Measurements from ENCODE around the gene TTLL13.

The TTLL13 gene, protein sequence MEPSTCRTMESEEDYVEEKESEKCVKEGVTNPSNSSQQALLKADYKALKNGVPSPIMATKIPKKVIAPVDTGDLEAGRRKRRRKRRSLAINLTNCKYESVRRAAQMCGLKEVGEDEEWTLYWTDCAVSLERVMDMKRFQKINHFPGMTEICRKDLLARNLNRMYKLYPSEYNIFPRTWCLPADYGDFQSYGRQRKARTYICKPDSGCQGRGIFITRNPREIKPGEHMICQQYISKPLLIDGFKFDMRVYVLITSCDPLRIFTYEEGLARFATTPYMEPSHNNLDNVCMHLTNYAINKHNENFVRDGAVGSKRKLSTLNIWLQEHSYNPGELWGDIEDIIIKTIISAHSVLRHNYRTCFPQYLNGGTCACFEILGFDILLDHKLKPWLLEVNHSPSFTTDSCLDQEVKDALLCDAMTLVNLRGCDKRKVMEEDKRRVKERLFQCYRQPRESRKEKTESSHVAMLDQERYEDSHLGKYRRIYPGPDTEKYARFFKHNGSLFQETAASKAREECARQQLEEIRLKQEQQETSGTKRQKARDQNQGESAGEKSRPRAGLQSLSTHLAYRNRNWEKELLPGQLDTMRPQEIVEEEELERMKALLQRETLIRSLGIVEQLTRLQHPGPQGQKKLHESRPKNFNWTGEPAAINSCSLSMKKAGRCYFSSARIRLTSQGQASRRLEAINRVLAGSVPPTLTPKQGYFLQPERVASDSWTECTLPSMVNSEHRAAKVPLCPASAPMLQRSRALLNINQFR

DNA sequence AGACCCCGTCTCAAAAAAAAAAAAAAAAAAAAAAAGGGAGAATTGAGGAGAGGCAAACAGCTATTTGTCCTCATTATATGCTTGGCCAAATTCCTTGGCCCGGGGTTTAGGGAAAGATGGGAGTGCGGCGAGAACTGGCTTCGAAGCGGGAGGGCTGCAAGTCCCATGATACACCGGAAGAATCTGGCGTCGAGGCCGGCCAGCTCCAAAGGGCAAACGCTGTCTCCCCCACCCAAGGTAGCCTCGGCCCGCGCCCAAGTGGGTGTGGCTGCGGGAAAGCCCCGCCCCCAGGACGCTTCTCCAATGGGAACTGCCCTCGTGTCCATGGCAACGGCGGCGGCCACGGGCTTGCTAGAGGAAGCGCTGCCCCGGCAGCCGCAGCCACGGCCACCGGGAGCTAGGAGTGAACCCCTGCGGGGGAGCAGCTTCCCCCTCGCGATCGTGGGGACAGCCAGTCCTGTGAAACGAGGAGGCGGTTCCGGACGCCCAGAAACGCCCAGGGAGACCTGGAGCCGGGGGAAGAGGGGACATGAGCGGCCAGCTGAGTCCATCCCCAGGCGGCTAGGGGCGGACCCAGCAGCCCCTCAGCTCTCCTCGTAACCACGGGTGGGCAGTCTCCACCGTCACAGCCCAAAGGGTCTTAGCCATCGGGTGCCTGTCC lies at the start of gene TTLL13:
TSS of gene TTLL13 (plus strand) at position 354 of the 661 bp plus-strand sequence. CDS start 1,075 bp downstream, outside the sequence.
- peak within 1 kb of the TSS; percentile 28 for H3K4me3 ChIP-seq (ENCODE audit: low read depth, low read length)
- peak; percentile 81 for DNase-seq (ENCODE audit: low read depth)
- TF ChIP-seq, protein P1, sequence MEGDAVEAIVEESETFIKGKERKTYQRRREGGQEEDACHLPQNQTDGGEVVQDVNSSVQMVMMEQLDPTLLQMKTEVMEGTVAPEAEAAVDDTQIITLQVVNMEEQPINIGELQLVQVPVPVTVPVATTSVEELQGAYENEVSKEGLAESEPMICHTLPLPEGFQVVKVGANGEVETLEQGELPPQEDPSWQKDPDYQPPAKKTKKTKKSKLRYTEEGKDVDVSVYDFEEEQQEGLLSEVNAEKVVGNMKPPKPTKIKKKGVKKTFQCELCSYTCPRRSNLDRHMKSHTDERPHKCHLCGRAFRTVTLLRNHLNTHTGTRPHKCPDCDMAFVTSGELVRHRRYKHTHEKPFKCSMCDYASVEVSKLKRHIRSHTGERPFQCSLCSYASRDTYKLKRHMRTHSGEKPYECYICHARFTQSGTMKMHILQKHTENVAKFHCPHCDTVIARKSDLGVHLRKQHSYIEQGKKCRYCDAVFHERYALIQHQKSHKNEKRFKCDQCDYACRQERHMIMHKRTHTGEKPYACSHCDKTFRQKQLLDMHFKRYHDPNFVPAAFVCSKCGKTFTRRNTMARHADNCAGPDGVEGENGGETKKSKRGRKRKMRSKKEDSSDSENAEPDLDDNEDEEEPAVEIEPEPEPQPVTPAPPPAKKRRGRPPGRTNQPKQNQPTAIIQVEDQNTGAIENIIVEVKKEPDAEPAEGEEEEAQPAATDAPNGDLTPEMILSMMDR (IDR thresholded peaks at IDR 0.05; ENCODE audit: insufficient read depth, low read depth, low read length, missing control alignments) = no peak

DNA sequence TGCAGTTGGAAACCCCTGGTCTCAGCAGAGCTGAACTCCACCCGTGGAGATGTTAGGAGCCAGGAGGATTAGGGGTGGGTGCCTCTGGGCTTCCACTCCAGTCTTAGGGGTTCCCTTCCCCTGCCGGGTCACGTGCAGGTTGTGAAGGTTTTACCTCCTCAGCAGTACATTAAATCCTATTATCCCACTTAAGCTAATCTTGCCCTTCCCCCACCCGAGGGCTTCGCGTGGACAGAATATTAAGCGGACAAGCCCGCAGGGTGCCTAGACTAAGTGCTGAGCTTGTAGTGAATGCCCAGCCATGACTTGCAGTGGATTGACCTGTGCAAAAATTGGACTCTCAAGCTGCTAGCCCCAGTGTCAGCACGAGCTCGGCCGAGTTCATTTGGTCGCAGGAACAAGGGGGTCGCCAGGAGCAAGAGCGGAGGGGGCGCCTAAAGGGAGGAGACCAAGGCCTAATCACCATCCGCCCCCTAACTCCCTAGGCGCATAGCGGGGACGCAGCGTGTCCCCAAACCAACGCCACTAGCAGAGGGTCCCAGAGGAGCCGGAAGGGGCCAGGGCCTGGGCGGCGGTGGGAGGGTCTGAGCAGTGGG lies 48.7 kb upstream of the TTLL13 start:
- TF ChIP-seq, protein P1 (IDR thresholded peaks at IDR 0.05; ENCODE audit: insufficient read depth, low read depth, low read length, missing control alignments) = no peak
- peak overlapping the region; percentile 68 for H3K4me3 ChIP-seq (ENCODE audit: low read depth, low read length)
- no peak for DNase-seq (ENCODE audit: low read depth)

DNA sequence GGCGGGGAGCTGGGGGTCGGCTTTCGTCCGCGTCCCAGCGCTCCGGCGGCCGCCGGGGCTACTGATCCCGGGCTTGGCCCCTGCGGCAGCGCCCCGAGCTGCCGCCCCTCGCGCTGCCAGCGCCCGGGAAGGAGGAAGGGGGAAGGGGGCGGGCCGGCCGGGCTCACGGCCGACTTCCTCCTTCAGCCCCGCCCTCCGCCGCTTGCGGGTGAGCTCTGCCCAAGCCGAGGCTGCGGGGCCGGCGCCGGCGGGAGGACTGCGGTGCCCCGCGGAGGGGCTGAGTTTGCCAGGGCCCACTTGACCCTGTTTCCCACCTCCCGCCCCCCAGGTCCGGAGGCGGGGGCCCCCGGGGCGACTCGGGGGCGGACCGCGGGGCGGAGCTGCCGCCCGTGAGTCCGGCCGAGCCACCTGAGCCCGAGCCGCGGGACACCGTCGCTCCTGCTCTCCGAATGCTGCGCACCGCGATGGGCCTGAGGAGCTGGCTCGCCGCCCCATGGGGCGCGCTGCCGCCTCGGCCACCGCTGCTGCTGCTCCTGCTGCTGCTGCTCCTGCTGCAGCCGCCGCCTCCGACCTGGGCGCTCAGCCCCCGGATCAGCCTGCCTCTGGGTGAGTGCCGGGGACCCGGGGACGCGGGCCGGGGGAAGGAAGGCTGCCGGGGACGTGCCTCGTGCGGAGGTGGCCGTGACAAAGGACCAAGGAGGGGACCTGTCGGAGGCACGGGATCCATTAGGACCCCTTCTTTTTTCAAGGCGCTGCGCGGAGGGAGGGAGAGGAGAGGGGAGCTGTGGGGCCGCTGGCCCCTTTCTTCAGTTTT lies 48.0 kb upstream of the TTLL13 start, which contains the start of gene SEMA4B:
TSS of gene SEMA4B (plus strand) at position 201 of the 814 bp plus-strand sequence. CDS start at position 450, 249 bp downstream.
- peak; percentile 79 for DNase-seq (ENCODE audit: low read depth)
- TF ChIP-seq, protein P1 (IDR thresholded peaks at IDR 0.05; ENCODE audit: insufficient read depth, low read depth, low read length, missing control alignments) = no peak

GRCh38 chr15:90201944-90202375 lies 47.4 kb upstream of the TTLL13 start:
- TF ChIP-seq, protein P1 (IDR thresholded peaks at IDR 0.05; ENCODE audit: insufficient read depth, low read depth, low read length, missing control alignments) = no peak
- peak overlapping the region; percentile 68 for H3K4me3 ChIP-seq (ENCODE audit: low read depth, low read length)
- no peak for DNase-seq (ENCODE audit: low read depth)

More for the DNA sequence above, 48.0 kb upstream of the TTLL13 start, which contains the start of gene SEMA4B:
- peak within 1 kb of the TSS; percentile 68 for H3K4me3 ChIP-seq (ENCODE audit: low read depth, low read length)

DNA sequence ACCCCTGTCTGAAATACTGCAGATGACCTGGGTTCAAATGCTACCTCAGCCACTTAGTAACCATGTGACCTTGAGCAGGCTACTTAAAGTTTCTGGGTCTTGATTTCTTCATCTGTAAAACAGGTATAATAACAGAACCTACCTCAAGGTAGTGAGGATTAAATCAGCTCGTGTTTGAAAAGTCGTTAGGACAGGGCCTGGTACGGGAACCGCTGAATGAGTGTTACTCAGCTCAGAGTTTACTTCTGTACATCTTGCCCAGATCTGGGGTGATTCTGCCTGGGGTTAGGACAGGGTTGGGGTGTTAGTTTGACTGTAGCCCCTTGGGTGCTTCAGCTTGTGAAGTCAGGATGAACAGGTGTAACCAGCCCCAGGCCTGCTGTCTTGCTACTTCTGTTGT lies 46.4 kb upstream of the TTLL13 start:
- no peak for DNase-seq (ENCODE audit: low read depth)
- H3K4me3 ChIP-seq (ENCODE audit: low read depth, low read length) = no peak overlapping the region
- TF ChIP-seq, protein P1 (IDR thresholded peaks at IDR 0.05; ENCODE audit: insufficient read depth, low read depth, low read length, missing control alignments) = no peak

All from GM12865 (cell line).